SK-N-SH treated with all-trans-retinoic acid at 6 μM for 48 hours (cell line): Measurements from ENCODE around the gene LRRC36.

ENCODE experiments used
- ATAC-seq: fragments of 200-7000 bp; cut with Tn5 transposase; 3 replicates; pipeline ENCODE4 v1.9.1; 2020; ENCODE audit warnings: mild to moderate bottlenecking, moderate library complexity
- ARNTL ChIP-seq: fragments of 450-650 bp; formaldehyde crosslinking; IDR thresholded peaks from 2 replicates; pipeline ENCODE4 v1.5.0; 2020; ENCODE audit warnings: low read depth, mild to moderate bottlenecking, moderate library complexity, borderline replicate concordance
- BACH2 ChIP-seq: fragments of 250-450 bp; sonication (Bioruptor Pico); IDR thresholded peaks from 2 replicates; pipeline ENCODE4 v1.9.0; 2021; ENCODE audit warnings: mild to moderate bottlenecking, borderline replicate concordance
- CREB5 ChIP-seq: fragments of 250-450 bp; sonication (Bioruptor Pico); IDR thresholded peaks from 2 replicates; pipeline ENCODE4 v1.5.1; 2020; ENCODE audit warnings: low read depth, mild to moderate bottlenecking, moderate library complexity
- CSDC2 ChIP-seq: fragments of 250-450 bp; sonication (Bioruptor Pico); IDR thresholded peaks from 2 replicates; pipeline ENCODE4 v1.5.0; 2020; ENCODE audit warnings: mild to moderate bottlenecking, moderate library complexity
- CSRNP3 ChIP-seq: fragments of 250-450 bp; sonication (Bioruptor Pico); IDR thresholded peaks from 2 replicates; pipeline ENCODE4 v1.5.1; 2021; ENCODE audit warnings: mild to moderate bottlenecking, moderate library complexity
- ESRRG ChIP-seq: fragments of 250-450 bp; sonication (Bioruptor Pico); IDR thresholded peaks from 2 replicates; pipeline ENCODE4 v1.6.1; 2021; ENCODE audit warnings: mild to moderate bottlenecking
- GLIS3 ChIP-seq: fragments of 250-450 bp; sonication (Bioruptor Pico); IDR thresholded peaks from 2 replicates; pipeline ENCODE4 v1.5.0; 2020; ENCODE audit warnings: mild to moderate bottlenecking, moderate library complexity
- ISL1 ChIP-seq: fragments of 250-450 bp; sonication (Bioruptor Pico); IDR thresholded peaks from 2 replicates; pipeline ENCODE4 v2.1.2; 2022; ENCODE audit warnings: mild to moderate bottlenecking, moderate library complexity
- OSR1 ChIP-seq: fragments of 250-450 bp; sonication (Bioruptor Pico); IDR thresholded peaks from 2 replicates; pipeline ENCODE4 v1.8.0; 2022; ENCODE audit warnings: moderate library complexity, mild to moderate bottlenecking, inconsistent platforms
- PATZ1 ChIP-seq: fragments of 250-450 bp; sonication (Bioruptor Pico); IDR thresholded peaks from 2 replicates; pipeline ENCODE4 v1.8.0; 2020; ENCODE audit warnings: mild to moderate bottlenecking, moderate library complexity, borderline replicate concordance
- POU6F1 ChIP-seq: fragments of 250-450 bp; sonication (Bioruptor Pico); IDR thresholded peaks from 2 replicates; pipeline ENCODE4 v1.8.0; 2021; ENCODE audit warnings: low read depth, mild to moderate bottlenecking, moderate library complexity, borderline replicate concordance
- PPARA ChIP-seq: fragments of 250-450 bp; sonication (Bioruptor Pico); IDR thresholded peaks from 2 replicates; pipeline ENCODE4 v1.5.0; 2020; ENCODE audit warnings: mild to moderate bottlenecking, borderline replicate concordance
- RARB ChIP-seq: fragments of 250-450 bp; sonication (Bioruptor Pico); IDR thresholded peaks from 2 replicates; pipeline ENCODE4 v1.8.0; 2021; ENCODE audit warnings: mild to moderate bottlenecking, moderate library complexity
- SNAI2 ChIP-seq: fragments of 250-450 bp; sonication (Bioruptor Pico); IDR thresholded peaks from 2 replicates; pipeline ENCODE4 v1.5.0; 2020; ENCODE audit warnings: mild to moderate bottlenecking, moderate library complexity
- TCF4 ChIP-seq: fragments of 250-450 bp; sonication (Bioruptor Pico); IDR thresholded peaks from 2 replicates; pipeline ENCODE4 v1.8.0; 2021; ENCODE audit warnings: mild to moderate bottlenecking, moderate library complexity, borderline replicate concordance
- TOX ChIP-seq: fragments of 250-450 bp; sonication (Bioruptor Pico); IDR thresholded peaks from 2 replicates; pipeline ENCODE4 v1.8.0; 2021; ENCODE audit warnings: mild to moderate bottlenecking, moderate library complexity, borderline replicate concordance
- TSHZ2 ChIP-seq: fragments of 250-450 bp; sonication (Bioruptor Pico); IDR thresholded peaks from 2 replicates; pipeline ENCODE4 v1.5.0; 2020; ENCODE audit warnings: mild to moderate bottlenecking, moderate library complexity
- ZFP3 ChIP-seq: fragments of 250-450 bp; sonication (Bioruptor Pico); IDR thresholded peaks from 2 replicates; pipeline ENCODE4 v1.5.0; 2020; ENCODE audit warnings: mild to moderate bottlenecking, moderate library complexity
- ZFP30 ChIP-seq: fragments of 450-650 bp; formaldehyde crosslinking; IDR thresholded peaks from 2 replicates; pipeline ENCODE4 v1.5.0; 2022; ENCODE audit warnings: mild to moderate bottlenecking, moderate library complexity
- ZNF70 ChIP-seq: fragments of 450-650 bp; formaldehyde crosslinking; IDR thresholded peaks from 2 replicates; pipeline ENCODE4 v1.5.0; 2020; ENCODE audit warnings: mild to moderate bottlenecking, moderate library complexity
- ZNF8 ChIP-seq: fragments of 450-650 bp; formaldehyde crosslinking; IDR thresholded peaks from 2 replicates; pipeline ENCODE4 v1.5.0; 2020; ENCODE audit warnings: mild to moderate bottlenecking, moderate library complexity

Gene LRRC36

GRCh38 chr16:67406111-67406971, 79.7 kb downstream of the LRRC36 start:
- TF ChIP-seq CREB5 (no peak), PATZ1 (CRISPR knock-in tag) (peak; percentile 36; the same call in 1 of the 2 replicates)
- ATAC-seq, result peak; percentile 96

- no peak for TF ChIP-seq GLIS3
- TF ChIP-seq POU6F1, result no peak
- no peak for TF ChIP-seq BACH2 (CRISPR knock-in tag)
- no peak for TF ChIP-seq PATZ1 (CRISPR knock-in tag)
- no peak for TF ChIP-seq ESRRG (CRISPR knock-in tag)
- no peak for TF ChIP-seq TCF4 (CRISPR knock-in tag)
- no peak for TF ChIP-seq ZNF70 (CRISPR knock-in tag)
- TF ChIP-seq ZNF8 (CRISPR knock-in tag), result no peak
- no peak for TF ChIP-seq PPARA (CRISPR knock-in tag)
- no peak for TF ChIP-seq RARB (CRISPR knock-in tag)
- TF ChIP-seq ZFP30 (CRISPR knock-in tag), result no peak
- TF ChIP-seq ARNTL, result no peak
- ATAC-seq, result peak; percentile 4; the same call in 2 of the 3 replicates
Measured at GRCh38 chr16:67407176-67407787, 80.7 kb downstream of the LRRC36 start.

- TF ChIP-seq SNAI2 (CRISPR knock-in tag), result no peak
- no peak for TF ChIP-seq RARB (CRISPR knock-in tag)
- no peak for TF ChIP-seq TSHZ2 (CRISPR knock-in tag)
- TF ChIP-seq ARNTL, result no peak
- TF ChIP-seq OSR1 (CRISPR knock-in tag), result no peak
- no peak for TF ChIP-seq PATZ1 (CRISPR knock-in tag)
- no peak for TF ChIP-seq ZFP3
- no peak for TF ChIP-seq TOX (CRISPR knock-in tag)
- no peak for TF ChIP-seq PPARA (CRISPR knock-in tag)
- no peak for TF ChIP-seq ISL1 (CRISPR knock-in tag)
- no peak for TF ChIP-seq ZNF8 (CRISPR knock-in tag)
- TF ChIP-seq BACH2 (CRISPR knock-in tag), result no peak
- no peak for TF ChIP-seq CSRNP3 (CRISPR knock-in tag)
- TF ChIP-seq ZNF70 (CRISPR knock-in tag), result no peak
- TF ChIP-seq CSDC2 (CRISPR knock-in tag), result no peak
- no peak for ATAC-seq
Measured at GRCh38 chr16:67407788-67408452, 81.3 kb downstream of the LRRC36 start.
